SK-N-MC (cell line): ENCODE data around the gene BBS1.

Source experiments
- DNase-seq: peaks from one replicate; pipeline ENCODE4 v3.0.0-alpha.2; 2011; ENCODE audit warnings: low read depth, low spot score
- H3K27ac ChIP-seq: fragments of 200-600 bp; sonication (generic); 2 replicates; pipeline ENCODE4 v1.5.1; 2016; ENCODE audit warnings: mixed run types
- H3K36me3 ChIP-seq: fragments of 200-600 bp; sonication (generic); 2 replicates; pipeline ENCODE4 v1.6.1; 2017; ENCODE audit warnings: antibody characterized with exemption, low read length, mixed read lengths; ENCODE audit not compliant: insufficient read depth
- H3K4me3 ChIP-seq: fragments of 200-600 bp; sonication (generic); 2 replicates; pipeline ENCODE4 v1.5.1; 2016
- H3K9ac ChIP-seq: fragments of 200-600 bp; sonication (generic); 2 replicates; pipeline ENCODE4 v1.8.0; 2017; ENCODE audit warnings: mixed run types, mixed read lengths; ENCODE audit not compliant: insufficient read length
- H3K9me3 ChIP-seq: fragments of 200-600 bp; sonication (generic); 2 replicates; pipeline ENCODE4 v1.6.1; 2017; ENCODE audit warnings: low read depth, mild to moderate bottlenecking, antibody characterized with exemption, low read length, moderate library complexity, mixed read lengths
- EZH2 ChIP-seq: fragments of 200-600 bp; sonication (generic); IDR thresholded peaks from one replicate; pipeline ENCODE4 v1.6.1; 2017; ENCODE audit warnings: antibody characterized with exemption
- FOXP2 ChIP-seq: optimal IDR thresholded peaks from 2 replicates; pipeline ENCODE3; 2011; ENCODE audit warnings: mild to moderate bottlenecking, moderate library complexity; ENCODE audit not compliant: insufficient read depth; ENCODE audit errors: extremely low read length, control extremely low read depth
- POLR2AphosphoS5 ChIP-seq: IDR thresholded peaks from 2 replicates; pipeline ENCODE4 v1.6.1; 2012; ENCODE audit warnings: mild to moderate bottlenecking, low read depth, low read length, borderline replicate concordance

The BBS1 gene

GRCh38 chr11:66564984-66565383, 54.5 kb downstream of the BBS1 start:
- no peaks in the 10 kb centered on the region for H3K9me3 ChIP-seq
- H3K9ac ChIP-seq, result no peak overlapping the region
- no peak for DNase-seq
- TF ChIP-seq EZH2 (no peak), POLR2AphosphoS5 (no peak)
- H3K27ac ChIP-seq, result no peak overlapping the region
- H3K36me3 ChIP-seq, result no peaks in the 10 kb centered on the region
- H3K4me3 ChIP-seq, result no peak overlapping the region

GRCh38 chr11:66566221-66566620, 55.8 kb downstream of the BBS1 start:
- DNase-seq, result no peak
- TF ChIP-seq FOXP2 (no peak), EZH2 (no peak), POLR2AphosphoS5 (no peak)
- H3K9me3 ChIP-seq, result no peaks in the 10 kb centered on the region
- no peak overlapping the region for H3K27ac ChIP-seq
- H3K9ac ChIP-seq, result no peak overlapping the region
- no peak overlapping the region for H3K4me3 ChIP-seq
- no peaks in the 10 kb centered on the region for H3K36me3 ChIP-seq

DNA sequence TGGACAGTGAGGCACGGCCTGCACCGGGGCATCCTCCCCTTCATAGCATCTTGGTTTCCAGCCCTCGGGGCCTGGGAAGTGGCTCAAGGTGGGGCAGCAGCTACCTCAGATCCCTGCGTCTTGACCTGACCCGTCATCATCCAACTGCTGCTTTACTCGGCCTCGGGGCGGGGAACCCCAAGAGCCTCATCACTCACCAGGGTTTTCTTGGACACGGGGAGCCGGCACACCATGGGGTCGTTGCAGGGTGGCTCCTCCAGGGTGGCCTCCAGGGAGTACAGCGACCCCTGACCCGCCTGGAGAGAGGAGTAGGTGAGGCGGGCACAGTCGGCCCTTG, 57.3 kb downstream of the BBS1 start:
- peak overlapping the region; percentile 78 for H3K4me3 ChIP-seq
- no peak for DNase-seq
- no peaks in the 10 kb centered on the region for H3K36me3 ChIP-seq
- TF ChIP-seq FOXP2, result no peak
- TF ChIP-seq POLR2AphosphoS5, result no peak
- no peak for TF ChIP-seq EZH2
- no peak overlapping the region for H3K27ac ChIP-seq
- no peaks in the 10 kb centered on the region for H3K9me3 ChIP-seq
- no peak overlapping the region for H3K9ac ChIP-seq

DNA sequence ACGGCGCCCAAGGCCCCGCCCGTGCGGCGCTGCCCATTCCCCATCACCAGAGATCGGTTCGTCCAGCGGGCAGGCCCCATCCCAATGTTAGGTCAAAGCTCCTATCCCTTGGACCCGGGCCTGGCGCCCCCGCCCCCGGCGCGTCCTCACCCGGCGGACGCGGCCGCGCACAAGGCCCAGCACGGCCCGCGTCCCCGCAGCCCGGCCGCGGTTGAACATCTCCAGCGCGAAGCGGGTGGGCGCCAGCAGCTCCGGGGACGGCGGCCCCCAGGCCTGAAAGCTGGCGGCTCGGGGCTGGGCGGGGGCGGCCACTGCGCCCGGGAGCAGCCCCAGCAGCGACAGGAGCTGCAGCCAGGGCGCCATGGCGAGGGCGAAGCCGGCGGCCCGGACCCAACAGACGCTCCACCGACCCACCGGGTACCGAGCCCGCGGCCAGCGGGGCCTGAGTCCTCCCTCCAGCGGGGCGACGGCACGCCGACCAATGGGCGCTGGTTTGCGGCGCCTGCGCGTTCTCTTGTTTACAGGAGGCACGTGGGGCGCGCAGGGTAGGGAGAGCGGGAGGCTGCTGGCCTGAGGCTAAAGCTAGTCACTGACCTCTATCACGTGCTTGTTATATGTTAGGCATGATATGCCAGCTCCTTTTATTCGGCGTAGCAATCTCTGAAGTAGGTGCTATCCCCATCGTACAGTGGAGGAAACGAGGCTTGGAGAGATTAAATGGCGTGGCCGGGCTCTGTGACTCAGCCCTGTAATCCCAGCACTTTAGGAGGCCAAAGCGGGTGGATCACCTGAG, 57.9 kb downstream of the BBS1 start, which contains the start of gene CTSF:
Gene CTSF (minus strand): TSS at position 483 of the 793 bp plus-strand sequence. CDS start 120 bp downstream, at position 363.
- TF ChIP-seq EZH2, result no peak
- TF ChIP-seq POLR2AphosphoS5, result peak; percentile 64; the same call in 1 of the 2 replicates
- no peak within 1 kb of the TSS for H3K9ac ChIP-seq
- H3K27ac ChIP-seq, result no peak within 1 kb of the TSS
- no peak for DNase-seq
- no peaks in the 10 kb centered on the region for H3K36me3 ChIP-seq
- peak within 1 kb of the TSS; percentile 78 for H3K4me3 ChIP-seq
- no peaks in the 10 kb centered on the region for H3K9me3 ChIP-seq

GRCh38 chr11:66569076-66569475, 58.6 kb downstream of the BBS1 start:
- Histone ChIP-seq H3K4me3 (no peak overlapping the region), H3K9me3 (no peaks in the 10 kb centered on the region), H3K27ac (no peak overlapping the region), H3K36me3 (no peaks in the 10 kb centered on the region), H3K9ac (no peak overlapping the region)
- TF ChIP-seq EZH2 (no peak), FOXP2 (no peak), POLR2AphosphoS5 (no peak)
- DNase-seq, result no peak

GRCh38 chr11:66570079-66570849, 59.8 kb downstream of the BBS1 start:
- Histone ChIP-seq H3K27ac (no peak overlapping the region), H3K36me3 (no peaks in the 10 kb centered on the region), H3K4me3 (no peak overlapping the region), H3K9ac (no peak overlapping the region), H3K9me3 (no peaks in the 10 kb centered on the region)
- DNase-seq, result no peak
- TF ChIP-seq POLR2AphosphoS5 (no peak), EZH2 (no peak), FOXP2 (no peak)

GRCh38 chr11:66570850-66571180, 60.4 kb downstream of the BBS1 start:
- DNase-seq, result no peak
- H3K36me3 ChIP-seq, result no peaks in the 10 kb centered on the region
- TF ChIP-seq POLR2AphosphoS5 (no peak), EZH2 (no peak), FOXP2 (no peak)
- H3K9ac ChIP-seq, result no peak overlapping the region
- no peak overlapping the region for H3K4me3 ChIP-seq
- H3K27ac ChIP-seq, result no peak overlapping the region
- H3K9me3 ChIP-seq, result no peaks in the 10 kb centered on the region

- Histone ChIP-seq H3K36me3 (no peaks in the 10 kb centered on the region), H3K27ac (no peak overlapping the region), H3K9me3 (no peaks in the 10 kb centered on the region), H3K4me3 (no peak overlapping the region; the same call in 1 of the 2 replicates), H3K9ac (no peak overlapping the region)
- TF ChIP-seq FOXP2, result no peak
- no peak for TF ChIP-seq POLR2AphosphoS5
- no peak for TF ChIP-seq EZH2
- DNase-seq, result no peak
Measured at GRCh38 chr11:66579017-66579606, 68.7 kb downstream of the BBS1 start.
